ENCODE data around the gene KIF13A. TPM values are rescaled to one million over a fixed set of nuclear protein-coding genes. Genes with fewer than 3 reads are reported as not detected.

KIF13A gene
- total and polyA plus RNA-seq, 3 donors from 2014 or later, result 20.8 to 28.7 (median 27.7) TPM

- Histone ChIP-seq H3K27me3 (no peaks in the 10 kb centered on the region), H3K27ac (no peak overlapping the region), H3K36me3 (ENCODE audit: low read depth, missing control alignments) (no peaks in the 10 kb centered on the region), H3K4me3 (no peak overlapping the region), H3K4me1 (peaks cover 5% of the 10 kb centered on the region), H3K9me3 (no peaks in the 10 kb centered on the region)
- WGBS, 2 donors, result 83 to 93% methylated on average over 1 of the region's 1 CpG
- DNase-seq, result no peak
- intact Hi-C loops (cut with DNase I; ENCODE audit: low total_unique reads), result no loop called here
- TF ChIP-seq POLR2A (IDR thresholded peaks at IDR 0.05) (no peak), CTCF (IDR thresholded peaks at IDR 0.05) (no peak)
Observed at GRCh38 chr6:17866876-17867444, 120.5 kb downstream of the KIF13A start.

DNA sequence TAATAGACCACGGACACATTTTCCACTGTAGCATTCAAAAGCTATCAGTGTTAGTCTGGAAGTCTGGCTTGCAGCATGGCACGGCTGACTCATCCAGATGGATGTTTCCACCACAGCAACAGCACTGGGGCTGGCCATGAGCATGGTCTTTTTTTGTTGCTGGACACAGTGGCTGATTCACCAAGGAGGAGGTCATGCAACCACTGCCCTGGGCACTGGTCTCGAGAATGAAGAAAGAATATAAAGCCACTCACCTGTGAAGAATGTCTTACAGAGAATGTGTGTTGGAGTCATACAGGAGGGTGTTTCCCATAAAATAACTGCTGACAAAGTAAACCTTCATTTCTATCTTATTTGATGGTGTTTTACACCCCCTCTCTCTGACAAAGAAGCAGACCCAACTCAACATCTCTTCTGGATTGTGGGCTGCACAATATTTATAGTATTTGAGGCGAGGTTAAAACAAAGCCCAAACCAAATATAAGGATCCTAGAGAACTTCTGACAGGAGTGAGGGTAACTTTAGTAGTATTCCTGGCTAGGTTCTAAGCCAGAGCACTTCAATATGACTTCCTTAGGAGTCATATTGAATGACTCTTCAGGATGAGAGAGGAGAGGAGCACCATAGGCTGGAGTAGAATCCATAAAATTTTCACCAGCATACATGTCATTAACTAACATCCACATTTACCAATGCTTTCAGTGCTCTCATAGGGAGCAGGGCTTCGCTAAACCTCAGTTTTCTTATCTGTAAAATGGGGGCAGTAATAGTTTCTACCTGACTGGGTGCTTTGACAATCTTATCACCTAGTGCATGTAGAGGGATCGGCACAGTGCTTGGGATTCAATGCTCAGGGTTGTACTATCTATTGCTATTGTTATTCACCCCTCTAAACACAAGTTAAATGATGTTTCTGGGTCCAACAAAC lies 121.4 kb downstream of the KIF13A start:
- no peaks in the 10 kb centered on the region for H3K36me3 ChIP-seq (ENCODE audit: low read depth, missing control alignments)
- H3K4me3 ChIP-seq, result no peak overlapping the region
- TF ChIP-seq POLR2A (IDR thresholded peaks at IDR 0.05) (no peak), CTCF (IDR thresholded peaks at IDR 0.05) (no peak)
- H3K4me1 ChIP-seq, result peaks cover 5% of the 10 kb centered on the region
- DNase-seq, result no peak
- 78 to 87% methylated on average over 6 of the region's 6 CpGs for WGBS, 2 donors
- no peaks in the 10 kb centered on the region for H3K27me3 ChIP-seq
- intact Hi-C loops (cut with DNase I; ENCODE audit: low total_unique reads), result no loop called here
- H3K9me3 ChIP-seq, result no peaks in the 10 kb centered on the region
- H3K27ac ChIP-seq, result no peak overlapping the region

DNA sequence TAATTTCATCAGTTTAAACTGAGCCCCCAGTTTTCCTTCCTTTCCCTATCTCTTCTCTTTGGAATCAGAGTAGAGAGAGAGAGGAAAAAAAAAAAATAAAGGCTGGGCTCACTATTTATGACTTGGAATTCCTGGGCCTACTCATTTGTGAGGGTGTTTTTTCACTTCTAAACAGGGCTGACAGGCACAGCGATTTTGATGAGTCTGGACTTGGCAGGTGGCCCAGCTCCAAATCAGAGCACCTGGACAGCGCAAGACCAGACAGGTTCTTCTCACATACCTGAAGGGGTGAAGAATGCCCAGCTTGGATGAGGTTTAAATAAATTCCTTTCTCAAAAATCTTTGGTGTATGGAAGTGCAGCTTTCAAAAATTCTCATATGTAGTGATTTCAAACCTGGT lies 122.2 kb downstream of the KIF13A start:
- no peak for DNase-seq
- TF ChIP-seq CTCF (IDR thresholded peaks at IDR 0.05) (no peak), POLR2A (IDR thresholded peaks at IDR 0.05) (no peak)
- Histone ChIP-seq H3K9me3 (no peaks in the 10 kb centered on the region), H3K27ac (no peak overlapping the region), H3K27me3 (no peaks in the 10 kb centered on the region), H3K4me1 (peaks cover 5% of the 10 kb centered on the region), H3K4me3 (no peak overlapping the region), H3K36me3 (ENCODE audit: low read depth, missing control alignments) (no peaks in the 10 kb centered on the region)
- intact Hi-C loops (cut with DNase I; ENCODE audit: low total_unique reads), result no loop called here
- 64 to 72% methylated on average over 2 of the region's 2 CpGs for WGBS, 2 donors

- TF ChIP-seq CTCF (IDR thresholded peaks at IDR 0.05) (no peak), POLR2A (IDR thresholded peaks at IDR 0.05) (no peak)
- Histone ChIP-seq H3K36me3 (ENCODE audit: low read depth, missing control alignments) (no peaks in the 10 kb centered on the region), H3K4me1 (peaks cover 5% of the 10 kb centered on the region), H3K9me3 (no peaks in the 10 kb centered on the region), H3K27ac (no peak overlapping the region), H3K4me3 (no peak overlapping the region), H3K27me3 (no peaks in the 10 kb centered on the region)
- WGBS, 2 donors, result 70 to 83% methylated on average over 12 of the region's 12 CpGs
- DNase-seq, result no peak
- intact Hi-C loops (cut with DNase I; ENCODE audit: low total_unique reads), result no loop called here
Observed at GRCh38 chr6:17863901-17864754, 123.3 kb downstream of the KIF13A start.
